HG03175 (cell line): ENCODE measurements around the gene SUSD6.

Source experiments
- ATAC-seq: cut with Tn5 transposase; IDR thresholded peaks from one replicate; pipeline ENCODE4 v1.9.1; 2021; ENCODE audit warnings: mild to moderate bottlenecking, moderate library complexity; ENCODE audit not compliant: unreplicated experiment

The SUSD6 gene

DNA sequence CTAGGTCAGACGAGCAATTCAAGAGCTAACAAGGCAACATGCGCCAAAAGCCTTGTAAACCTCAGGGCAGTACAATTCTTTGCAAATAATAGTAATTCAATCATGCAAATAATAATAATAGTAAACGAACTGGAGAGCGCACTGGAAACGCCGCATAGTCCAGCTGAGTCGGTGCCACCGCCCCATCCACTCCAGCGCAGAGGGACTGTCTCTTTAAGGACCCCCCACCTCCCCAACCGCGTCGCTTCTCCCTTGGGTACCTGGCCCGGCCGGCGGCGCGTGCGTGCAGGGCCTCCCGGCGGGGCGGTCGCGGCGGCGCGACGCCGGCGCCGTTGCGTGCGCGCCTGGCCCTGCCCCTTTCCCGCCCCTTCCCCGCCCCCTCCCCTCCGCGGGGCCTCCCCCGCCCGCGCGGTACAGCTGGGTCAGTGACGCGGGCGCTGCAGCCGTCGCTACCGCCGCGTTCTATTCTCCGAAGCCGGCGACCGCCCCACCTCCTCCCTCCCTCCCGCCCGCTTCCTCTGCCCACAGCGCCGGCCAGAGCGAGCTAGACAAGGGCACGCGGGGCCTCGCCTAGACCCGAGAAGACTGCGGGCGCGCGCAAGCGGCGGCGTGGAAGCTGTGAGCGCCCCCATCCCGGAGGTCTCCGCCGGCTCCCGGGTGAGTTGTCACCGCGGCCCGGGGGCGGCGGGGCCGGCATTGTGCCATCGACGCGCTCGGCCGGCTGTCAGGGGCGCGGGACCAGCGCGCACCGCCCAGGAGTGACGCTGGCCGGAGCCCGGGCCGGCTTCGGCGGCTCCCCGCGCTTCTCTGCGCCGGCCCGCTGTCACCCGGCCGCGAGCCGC lies at the start of gene SUSD6:
TSS of gene SUSD6 (plus strand) at position 425 of the 842 bp plus-strand sequence. CDS start 46,997 bp downstream, outside the sequence.
- ATAC-seq: peak; percentile 52

DNA sequence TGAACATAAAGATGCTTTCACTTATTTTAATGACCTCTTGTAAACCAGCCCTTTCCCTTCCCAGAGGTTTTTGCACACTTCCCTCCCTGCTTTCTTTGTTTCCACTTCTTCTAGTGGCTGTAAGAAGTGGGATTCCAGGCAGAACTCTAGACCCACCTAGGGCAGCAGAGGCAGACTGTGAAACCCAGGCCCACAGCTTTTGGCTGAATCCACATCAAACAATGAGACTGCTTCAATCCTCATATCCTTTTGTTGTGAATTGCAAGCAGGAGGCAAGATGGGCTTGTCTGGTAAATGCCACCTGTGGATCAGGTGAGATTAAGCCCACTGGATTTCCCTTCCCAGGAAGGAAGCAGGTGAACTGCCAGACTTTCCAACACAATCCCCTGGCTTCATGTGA lies 49.5 kb upstream of the SUSD6 start:
- ATAC-seq: no peak

GRCh38 chr14:69567563-69567962 lies 43.8 kb upstream of the SUSD6 start:
- no peak for ATAC-seq

- no peak for ATAC-seq
Observed at GRCh38 chr14:69569859-69570258, 41.5 kb upstream of the SUSD6 start.

GRCh38 chr14:69570836-69571330 lies 40.5 kb upstream of the SUSD6 start:
- ATAC-seq: no peak

- no peak for ATAC-seq
Observed at GRCh38 chr14:69571449-69572029, 39.9 kb upstream of the SUSD6 start.

GRCh38 chr14:69572030-69572840 lies 39.2 kb upstream of the SUSD6 start:
- ATAC-seq: no peak

DNA sequence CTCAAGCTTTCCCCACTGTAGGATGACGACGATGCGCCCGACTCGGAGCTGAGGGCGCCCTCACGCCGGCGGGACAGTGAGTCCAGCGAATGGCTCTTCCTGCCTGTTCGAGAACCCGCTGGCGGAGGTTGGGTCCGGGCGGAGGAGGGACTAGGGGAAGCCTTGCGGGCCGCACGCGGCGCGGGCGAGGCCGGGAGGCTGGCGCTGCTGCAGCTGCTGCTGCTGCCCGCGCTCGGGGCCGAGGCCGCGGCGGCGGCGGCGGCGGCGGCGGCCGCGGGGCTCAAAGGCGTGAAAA lies 38.6 kb upstream of the SUSD6 start:
- no peak for ATAC-seq

- no peak for ATAC-seq
Observed at GRCh38 chr14:69573205-69573830, 38.1 kb upstream of the SUSD6 start.

- no peak for ATAC-seq
Observed at GRCh38 chr14:69573831-69574262, 37.5 kb upstream of the SUSD6 start.

GRCh38 chr14:69574263-69574953 lies 37.0 kb upstream of the SUSD6 start, which contains the start of gene CCDC177:
CCDC177 (minus strand) TSS chr14:69574871; CDS start chr14:69573622, 1,249 bp downstream.
- ATAC-seq: no peak

DNA sequence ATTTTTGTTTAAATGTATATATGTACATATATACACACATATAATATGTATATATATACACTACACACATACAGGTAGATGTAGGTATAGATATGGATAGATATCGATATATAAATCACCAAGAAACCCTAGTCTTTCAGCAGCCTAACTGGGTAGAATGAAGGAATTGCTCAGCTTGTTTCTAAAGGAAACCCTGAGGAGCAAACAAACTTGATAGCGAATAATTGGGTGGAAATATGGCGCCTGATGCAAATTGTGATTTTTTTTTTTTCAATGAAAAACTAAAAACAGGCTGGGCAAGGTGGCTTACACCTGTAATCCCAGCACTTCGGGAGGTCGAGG lies 36.5 kb upstream of the SUSD6 start:
- ATAC-seq: no peak

DNA sequence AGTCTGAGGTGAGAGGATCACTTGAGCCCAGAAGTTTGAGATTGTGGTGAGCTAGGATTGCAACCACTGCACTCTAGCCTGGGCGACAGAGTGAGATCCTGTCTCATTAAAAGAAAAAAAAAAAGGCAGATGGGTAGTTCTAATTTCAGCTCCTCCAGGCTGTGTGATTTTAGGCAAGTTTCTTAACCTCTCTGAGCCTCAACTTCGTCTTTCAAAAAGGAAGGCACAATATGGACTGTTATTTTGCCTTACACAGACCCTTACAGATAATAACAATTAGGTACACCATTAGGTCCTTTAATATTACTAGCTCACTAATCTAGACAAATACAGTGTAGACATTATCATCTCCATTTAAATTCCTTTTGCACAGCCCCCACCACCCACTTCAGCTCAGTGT lies 31.9 kb upstream of the SUSD6 start:
- ATAC-seq: no peak

DNA sequence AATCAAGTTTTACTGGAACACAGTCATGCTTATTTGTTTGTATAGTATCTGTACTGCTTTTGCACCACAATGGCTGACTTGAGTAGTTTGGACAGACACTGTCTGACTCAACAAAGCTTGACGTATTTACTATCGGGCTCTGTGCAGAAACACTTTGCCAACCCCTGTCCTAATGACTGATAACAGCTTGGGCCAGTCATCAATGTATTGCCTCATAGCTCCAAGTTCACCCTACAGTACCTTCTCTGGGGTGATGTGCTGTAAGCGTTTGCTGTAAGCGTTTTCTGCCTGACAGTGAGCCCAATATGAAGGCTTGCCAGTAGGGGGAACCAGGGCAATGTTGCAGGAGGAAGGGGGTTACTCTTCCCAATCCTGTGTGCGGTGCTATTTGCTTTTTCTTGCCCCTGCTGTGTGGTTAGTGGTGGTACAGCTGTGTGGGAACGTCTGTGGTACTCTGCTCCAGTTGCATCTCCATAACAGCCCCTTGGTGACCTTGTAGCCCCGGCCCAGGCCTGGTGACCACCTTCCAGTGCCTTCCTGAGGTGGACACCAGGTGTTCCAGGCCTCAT lies 31.3 kb upstream of the SUSD6 start:
- ATAC-seq: no peak

DNA sequence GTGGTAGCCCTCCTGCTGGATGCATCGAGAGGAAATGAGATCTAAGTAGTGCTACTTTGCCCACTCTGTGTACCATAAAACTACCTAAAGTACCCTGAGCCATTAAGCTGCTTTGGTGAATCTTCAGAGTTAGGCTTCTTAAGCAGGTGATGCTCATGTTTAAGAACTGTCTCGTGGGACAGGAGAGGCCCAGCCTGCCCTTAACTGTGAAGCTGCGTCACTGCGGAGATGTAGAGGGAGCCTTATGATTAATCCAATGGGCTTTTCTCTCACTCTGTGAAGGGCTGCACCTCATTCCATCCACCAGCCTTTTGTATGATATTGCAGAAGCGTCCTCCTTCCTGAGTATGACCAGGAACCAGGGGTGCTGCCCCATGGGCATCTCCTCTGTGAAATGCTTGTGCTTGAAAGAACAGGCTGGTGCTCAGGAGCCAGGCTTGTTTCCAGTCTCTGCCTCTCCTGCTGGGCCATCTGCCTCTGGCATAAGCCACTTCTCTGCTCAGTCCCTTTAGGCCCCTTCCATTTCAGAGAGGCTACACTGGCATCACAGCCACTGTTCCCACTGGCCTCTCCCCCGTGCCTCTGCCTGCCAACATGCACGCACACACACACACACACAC lies 30.0 kb upstream of the SUSD6 start:
- ATAC-seq: no peak

- ATAC-seq: no peak
Observed at GRCh38 chr14:69582212-69582611, 29.2 kb upstream of the SUSD6 start.

DNA sequence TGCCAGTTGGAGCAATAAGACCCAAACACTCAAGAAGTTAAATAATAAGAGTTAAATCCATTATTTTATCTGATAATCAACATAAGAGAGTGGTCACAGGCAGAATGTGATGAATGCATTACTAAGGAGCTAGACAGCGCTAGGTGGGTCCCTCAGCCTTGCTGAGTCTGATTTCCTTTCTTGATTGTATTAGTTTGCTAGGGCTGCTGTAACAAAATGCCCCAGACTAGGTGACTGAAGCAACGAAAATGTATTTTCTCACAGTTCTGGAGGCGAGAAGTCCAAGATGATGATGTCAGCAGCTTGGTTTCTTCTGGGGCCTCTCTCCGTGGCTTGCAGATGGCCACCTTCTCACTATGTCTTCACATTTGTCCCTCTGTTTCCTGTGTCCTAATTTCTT lies 28.6 kb upstream of the SUSD6 start:
- no peak for ATAC-seq

DNA sequence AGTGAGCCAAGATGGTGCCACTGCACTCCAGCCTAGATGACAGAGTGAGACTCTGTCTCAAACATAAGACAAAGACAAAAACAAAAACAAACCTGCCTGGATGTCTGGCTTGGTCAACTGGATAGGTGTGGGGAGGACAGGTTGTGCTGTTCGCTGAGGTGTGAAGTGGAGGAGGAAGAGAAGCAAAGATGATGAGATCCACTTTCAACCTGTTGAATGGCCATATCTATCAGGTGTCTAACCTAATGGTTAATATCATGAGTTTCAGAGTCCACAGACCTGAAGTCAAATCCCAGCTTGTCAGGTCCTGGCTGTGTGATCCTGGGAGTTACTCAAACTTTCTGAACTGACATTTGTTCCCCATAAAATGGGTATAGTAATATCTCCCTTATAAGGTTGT lies 27.0 kb upstream of the SUSD6 start:
- no peak for ATAC-seq

DNA sequence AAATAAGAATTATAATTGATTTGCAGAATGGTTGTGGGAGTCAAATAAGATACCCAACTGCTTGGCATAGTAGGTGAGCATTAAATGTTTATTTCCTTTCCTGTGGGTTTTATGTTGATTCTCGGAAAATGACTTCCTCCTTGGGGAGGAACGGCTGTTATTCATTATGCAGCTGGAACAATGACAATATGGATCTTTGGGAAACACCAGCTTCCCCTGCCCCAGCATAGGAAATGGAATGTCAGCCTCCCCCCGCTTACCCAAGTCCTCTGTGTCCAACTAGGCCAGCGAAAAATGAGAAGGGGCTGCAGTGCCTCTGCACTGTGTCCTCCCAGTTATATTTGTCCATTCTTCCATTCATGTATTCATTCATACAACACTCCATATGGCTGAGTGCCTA lies 25.0 kb upstream of the SUSD6 start:
- ATAC-seq: no peak

DNA sequence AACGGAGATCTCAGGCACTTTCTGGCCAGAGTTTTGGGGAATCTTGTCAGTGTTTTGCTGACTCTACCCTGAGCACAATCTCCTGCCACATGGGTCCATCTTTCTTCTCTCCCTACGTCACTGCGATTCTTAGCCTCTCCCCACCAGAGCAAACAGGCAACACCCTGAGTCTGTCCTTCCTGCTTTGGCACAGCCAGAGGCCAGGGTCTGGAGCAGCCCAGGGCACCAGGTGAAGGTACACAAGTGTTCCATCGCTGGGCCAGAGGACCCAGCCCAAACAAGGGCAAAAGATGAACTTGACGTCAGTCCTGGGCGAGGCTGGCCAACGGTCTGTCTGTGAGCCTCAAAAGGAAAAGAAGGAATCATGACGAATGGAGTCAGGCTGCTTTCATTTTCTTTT lies 24.0 kb upstream of the SUSD6 start:
- ATAC-seq: no peak
